CD14-positive monocyte (primary cell): ENCODE data around the gene RPS6KA6. TPM values are rescaled to one million over a fixed set of nuclear protein-coding genes. Genes with fewer than 3 reads are reported as not detected.

Experiments
- DNase-seq, 3 donors: peaks; one replicate each; pipeline ENCODE4 v3.0.0-alpha.2; 2011 to 2022
- H2AFZ ChIP-seq: 2 replicates; pipeline ENCODE4 v1.6.0; 2012; ENCODE audit warnings: mild to moderate bottlenecking, low read depth, low read length, inconsistent platforms; ENCODE audit not compliant: insufficient read depth, poor library complexity, severe bottlenecking
- H3K27ac ChIP-seq, 2 donors: 1 replicate in 1 of 2; 2 replicates in 1 of 2; pipeline ENCODE4 v1.5.1; 2012 to 2013; ENCODE audit warnings: low read length in 2 of 2, control low read depth in 1 of 2, inconsistent platforms in 1 of 2, low read depth in 1 of 2, mild to moderate bottlenecking in 1 of 2
- H3K27me3 ChIP-seq, 2 donors: one replicate each; pipeline versions ENCODE4 v1.6.0 to v1.6.1; 2011 to 2013; ENCODE audit warnings: low read length in 2 of 2; ENCODE audit not compliant: control insufficient read depth in 2 of 2, insufficient read depth in 2 of 2
- H3K36me3 ChIP-seq, 2 donors: replicated peaks in 1 of 2; 1 replicate in 1 of 2; 2 replicates in 1 of 2; pipeline versions ENCODE4 v1.5.1 to v1.6.1; 2012 to 2013; ENCODE audit warnings: low read length in 2 of 2, control low read depth in 1 of 2, inconsistent platforms in 1 of 2, mild to moderate bottlenecking in 1 of 2; ENCODE audit not compliant: insufficient read depth in 2 of 2, control insufficient read depth in 1 of 2
- H3K4me1 ChIP-seq, 2 donors: 1 replicate in 1 of 2; 2 replicates in 1 of 2; pipeline versions ENCODE4 v1.5.1 to v1.6.1; 2012 to 2013; ENCODE audit warnings: low read length in 2 of 2, control low read depth in 1 of 2, inconsistent platforms in 1 of 2, mild to moderate bottlenecking in 1 of 2, moderate library complexity in 1 of 2; ENCODE audit not compliant: insufficient read depth in 2 of 2, control insufficient read depth in 1 of 2
- H3K4me2 ChIP-seq: replicated peaks from 2 replicates; pipeline ENCODE3; 2012; ENCODE audit warnings: low read length, moderate library complexity, mild to moderate bottlenecking; ENCODE audit not compliant: poor library complexity, severe bottlenecking; ENCODE audit errors: extremely low read depth
- H3K4me3 ChIP-seq, 3 experiments: fragments of 200-600 bp in 1 of 3; sonication (generic) in 1 of 3; replicated peaks in 1 of 3; 1 replicate in 2 of 3; 2 replicates in 1 of 3; pipeline ENCODE4 v1.5.1; 2011 to 2013; ENCODE audit warnings: low read length in 3 of 3, mild to moderate bottlenecking in 3 of 3, control low read depth in 2 of 3, low read depth in 2 of 3, inconsistent platforms in 1 of 3, moderate library complexity in 1 of 3
- H3K79me2 ChIP-seq: 2 replicates; pipeline ENCODE4 v1.6.0; 2012; ENCODE audit warnings: mild to moderate bottlenecking, control low read depth, inconsistent platforms, low read length, moderate library complexity; ENCODE audit not compliant: insufficient read depth
- H3K9ac ChIP-seq: 2 replicates; pipeline ENCODE4 v1.6.0; 2017; ENCODE audit warnings: low read length, mild to moderate bottlenecking; ENCODE audit not compliant: insufficient read depth, poor library complexity, severe bottlenecking
- H3K9me3 ChIP-seq, 2 donors: replicated peaks in 1 of 2; 1 replicate in 1 of 2; 2 replicates in 1 of 2; pipeline versions ENCODE4 v1.5.1 to v1.6.1; 2012 to 2013; ENCODE audit warnings: low read length in 2 of 2, control low read depth in 1 of 2; ENCODE audit not compliant: control insufficient read depth in 1 of 2, insufficient read depth in 1 of 2
- H4K20me1 ChIP-seq: 2 replicates; pipeline ENCODE4 v1.6.0; 2012; ENCODE audit warnings: mild to moderate bottlenecking, low read length, control low read depth, moderate library complexity; ENCODE audit not compliant: insufficient read depth
- H3K27ac Mint-ChIP-seq, 7 donors: one replicate each; pipeline ENCODE4 v1.8.0; 2020; ENCODE audit warnings: mild to moderate bottlenecking in 7 of 7, mixed read lengths in 7 of 7, moderate library complexity in 6 of 7, inconsistent platforms in 2 of 7
- H3K27me3 Mint-ChIP-seq, 3 donors: one replicate each; pipeline ENCODE4 v1.8.0; 2021 to 2022; ENCODE audit warnings: low read depth in 3 of 3, mild to moderate bottlenecking in 3 of 3, mixed read lengths in 3 of 3, moderate library complexity in 3 of 3, inconsistent platforms in 1 of 3
- H3K36me3 Mint-ChIP-seq, 2 donors: one replicate each; pipeline ENCODE4 v1.8.0; 2020; ENCODE audit warnings: mixed read lengths in 2 of 2, inconsistent platforms in 1 of 2, mild to moderate bottlenecking in 1 of 2
- H3K4me1 Mint-ChIP-seq: one replicate; pipeline ENCODE4 v1.8.0; 2020; ENCODE audit warnings: mild to moderate bottlenecking, mixed read lengths
- H3K4me3 Mint-ChIP-seq, 2 donors: one replicate each; pipeline ENCODE4 v1.8.0; 2020; ENCODE audit warnings: mild to moderate bottlenecking in 2 of 2, mixed read lengths in 2 of 2, moderate library complexity in 1 of 2
- H3K9me3 Mint-ChIP-seq, 7 donors: one replicate each; pipeline ENCODE4 v1.8.0; 2020 to 2022; ENCODE audit warnings: mixed read lengths in 7 of 7, mild to moderate bottlenecking in 6 of 7, moderate library complexity in 6 of 7, inconsistent platforms in 2 of 7
- WGBS: methylation state at CpG from one replicate; pipeline ENCODE4 v1.1.5; 2013; ENCODE audit warnings: missing lambda C conversion rate; ENCODE audit not compliant: insufficient coverage; 5-methylcytosine and 5-hydroxymethylcytosine counted together
- intact Hi-C, 2 donors: fragments of 100-400 bp; cut with micrococcal nuclease; formaldehyde crosslinking; loops; one replicate each; pipeline versions ENCODE4 v1.15.0 to v1.15.1; 2023
- polyA plus RNA-seq, 3 donors: library from polyadenylated mRNA; depleted of rRNA in 1 of 3; unstranded in 2 of 3; stranded (reverse) in 1 of 3; fragments of 300-500 nt in 2 of 3; fragments of >200 nt in 1 of 3; fragmentation: Illumina TruSeq in 2 of 3; gene quantifications; 1 replicate in 2 of 3; 2 replicates in 1 of 3; pipeline ENCODE4 v1.2.3, GENCODE V29; 2012 to 2021
- TF ChIP-seq, protein P1 (sequence below): fragments of 200-600 bp; IDR thresholded peaks from one replicate; pipeline ENCODE4 v1.8.0; 2022; ENCODE audit warnings: antibody characterized with exemption, mild to moderate bottlenecking

Gene RPS6KA6
- polyA plus RNA-seq, 3 donors, result not detected

DNA sequence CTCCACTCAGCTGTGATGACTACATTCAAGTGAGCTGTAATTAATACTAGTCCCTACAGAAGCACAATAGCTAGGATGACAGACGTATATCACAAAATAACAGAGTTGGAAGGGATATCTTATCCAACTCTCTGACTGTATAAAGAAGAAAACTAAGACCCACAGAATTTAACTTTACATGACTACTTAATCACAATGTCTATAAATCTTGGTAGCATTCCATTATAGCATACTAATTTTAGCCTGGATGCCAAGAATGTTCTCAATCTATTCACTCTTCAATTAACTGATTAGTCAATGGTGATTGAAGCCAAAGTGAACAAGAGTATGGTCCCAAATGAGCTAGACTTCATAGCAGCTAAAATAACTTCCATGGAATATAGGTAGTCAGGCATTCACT is 31.2 kb downstream of the RPS6KA6 start:
- Histone ChIP-seq H4K20me1 (no peaks in the 10 kb centered on the region), H3K79me2 (no peaks in the 10 kb centered on the region), H3K9me3 (no peaks in the 10 kb centered on the region), H3K27me3 (no peaks in the 10 kb centered on the region), H3K9ac (no peak overlapping the region), H3K4me3 (no peak overlapping the region), H3K4me2 (no peak overlapping the region), H3K4me1 (no peaks in the 10 kb centered on the region), H3K36me3 (no peaks in the 10 kb centered on the region), H2AFZ (no peak overlapping the region), H3K27ac (no peak overlapping the region)
- Mint-ChIP-seq H3K27me3 (peaks cover 0 to 1% (median 0%) of the 10 kb centered on the region in 3 donors), H3K4me3 (no peak overlapping the region), H3K36me3 (no peaks in the 10 kb centered on the region), H3K4me1 (no peaks in the 10 kb centered on the region), H3K9me3 (peaks cover 0 to 2% (median 0%) of the 10 kb centered on the region in 7 donors), H3K27ac (no peak overlapping the region)
- no peak for DNase-seq
- intact Hi-C loops, result no loop called here
- TF ChIP-seq, protein P1, sequence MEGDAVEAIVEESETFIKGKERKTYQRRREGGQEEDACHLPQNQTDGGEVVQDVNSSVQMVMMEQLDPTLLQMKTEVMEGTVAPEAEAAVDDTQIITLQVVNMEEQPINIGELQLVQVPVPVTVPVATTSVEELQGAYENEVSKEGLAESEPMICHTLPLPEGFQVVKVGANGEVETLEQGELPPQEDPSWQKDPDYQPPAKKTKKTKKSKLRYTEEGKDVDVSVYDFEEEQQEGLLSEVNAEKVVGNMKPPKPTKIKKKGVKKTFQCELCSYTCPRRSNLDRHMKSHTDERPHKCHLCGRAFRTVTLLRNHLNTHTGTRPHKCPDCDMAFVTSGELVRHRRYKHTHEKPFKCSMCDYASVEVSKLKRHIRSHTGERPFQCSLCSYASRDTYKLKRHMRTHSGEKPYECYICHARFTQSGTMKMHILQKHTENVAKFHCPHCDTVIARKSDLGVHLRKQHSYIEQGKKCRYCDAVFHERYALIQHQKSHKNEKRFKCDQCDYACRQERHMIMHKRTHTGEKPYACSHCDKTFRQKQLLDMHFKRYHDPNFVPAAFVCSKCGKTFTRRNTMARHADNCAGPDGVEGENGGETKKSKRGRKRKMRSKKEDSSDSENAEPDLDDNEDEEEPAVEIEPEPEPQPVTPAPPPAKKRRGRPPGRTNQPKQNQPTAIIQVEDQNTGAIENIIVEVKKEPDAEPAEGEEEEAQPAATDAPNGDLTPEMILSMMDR, result no peak
- WGBS, result no CpG with 5 or more reads among the region's 1 CpG

DNA sequence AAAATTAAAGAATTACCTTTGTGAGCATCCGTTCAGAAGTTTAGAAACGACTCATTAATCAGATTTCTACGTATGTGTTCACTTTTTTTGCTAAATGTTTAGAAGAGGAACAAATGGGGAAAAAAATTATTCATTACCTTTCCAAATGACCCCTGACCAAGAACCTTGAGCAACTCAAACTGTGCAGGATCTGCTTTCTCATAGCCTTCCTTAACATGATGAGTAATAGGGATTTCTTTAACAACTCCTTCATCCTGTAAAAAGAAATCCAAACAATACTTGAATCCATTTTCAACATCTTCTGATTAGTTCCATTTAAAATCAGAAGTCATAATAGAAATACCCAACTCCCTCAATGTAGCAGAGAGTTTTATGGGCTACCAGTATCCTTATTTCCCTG is 32.1 kb downstream of the RPS6KA6 start:
- intact Hi-C loops, result no loop called here
- H3K9me3 Mint-ChIP-seq, result peaks cover 0 to 2% (median 0%) of the 10 kb centered on the region in 7 donors
- no CpG with 5 or more reads among the region's 3 CpGs for WGBS

More for the DNA sequence above, 32.1 kb downstream of the RPS6KA6 start:
- Mint-ChIP-seq H3K36me3 (no peaks in the 10 kb centered on the region), H3K4me1 (no peaks in the 10 kb centered on the region), H3K4me3 (no peak overlapping the region), H3K27me3 (peaks cover 0 to 1% (median 0%) of the 10 kb centered on the region in 3 donors), H3K27ac (no peak overlapping the region)
- Histone ChIP-seq H3K9me3 (no peaks in the 10 kb centered on the region), H4K20me1 (no peaks in the 10 kb centered on the region), H3K4me3 (no peak overlapping the region), H3K36me3 (no peaks in the 10 kb centered on the region), H3K79me2 (no peaks in the 10 kb centered on the region), H3K27me3 (no peaks in the 10 kb centered on the region), H3K27ac (no peak overlapping the region), H2AFZ (no peak overlapping the region), H3K4me1 (no peaks in the 10 kb centered on the region), H3K9ac (no peak overlapping the region), H3K4me2 (no peak overlapping the region)
- TF ChIP-seq, protein P1, result no peak
- no peak for DNase-seq
